NT2/D1 (cell line): ENCODE results near the gene PRKD2.

Experiments
- DNase-seq: peaks from one replicate; pipeline ENCODE4 v3.0.0-alpha.2; 2011; ENCODE audit warnings: low read depth, low spot score
- H3K27me3 ChIP-seq: 2 replicates; pipeline ENCODE4 v1.6.0; 2011; ENCODE audit warnings: mild to moderate bottlenecking; ENCODE audit not compliant: insufficient read length, insufficient read depth
- H3K36me3 ChIP-seq: 2 replicates; pipeline ENCODE4 v1.6.1; 2011; ENCODE audit warnings: mild to moderate bottlenecking, low read length, mixed read lengths; ENCODE audit not compliant: insufficient read depth, insufficient read length
- H3K4me1 ChIP-seq: 2 replicates; pipeline ENCODE4 v1.5.1; 2011; ENCODE audit not compliant: insufficient read depth, insufficient read length
- H3K4me3 ChIP-seq: 2 replicates; pipeline ENCODE4 v1.5.1; 2011; ENCODE audit warnings: low read depth; ENCODE audit not compliant: insufficient read length
- H3K9ac ChIP-seq: 2 replicates; pipeline ENCODE4 v1.6.0; 2011; ENCODE audit warnings: low read depth; ENCODE audit not compliant: insufficient read length
- H3K9me3 ChIP-seq: 2 replicates; pipeline ENCODE4 v1.5.1; 2011; ENCODE audit warnings: mild to moderate bottlenecking, low read length; ENCODE audit not compliant: insufficient read depth
- SUZ12 ChIP-seq: IDR thresholded peaks from 2 replicates; pipeline ENCODE4 v1.6.1; 2011; ENCODE audit not compliant: insufficient read length, insufficient read depth; ENCODE audit errors: extremely low read depth
- YY1 ChIP-seq: IDR thresholded peaks from 2 replicates; pipeline ENCODE4 v1.6.1; 2011; ENCODE audit not compliant: insufficient read length, insufficient read depth
- ZNF274 ChIP-seq: IDR thresholded peaks from 2 replicates; pipeline ENCODE4 v1.6.1; 2011; ENCODE audit warnings: mild to moderate bottlenecking, low read depth, low read length

Gene PRKD2

DNA sequence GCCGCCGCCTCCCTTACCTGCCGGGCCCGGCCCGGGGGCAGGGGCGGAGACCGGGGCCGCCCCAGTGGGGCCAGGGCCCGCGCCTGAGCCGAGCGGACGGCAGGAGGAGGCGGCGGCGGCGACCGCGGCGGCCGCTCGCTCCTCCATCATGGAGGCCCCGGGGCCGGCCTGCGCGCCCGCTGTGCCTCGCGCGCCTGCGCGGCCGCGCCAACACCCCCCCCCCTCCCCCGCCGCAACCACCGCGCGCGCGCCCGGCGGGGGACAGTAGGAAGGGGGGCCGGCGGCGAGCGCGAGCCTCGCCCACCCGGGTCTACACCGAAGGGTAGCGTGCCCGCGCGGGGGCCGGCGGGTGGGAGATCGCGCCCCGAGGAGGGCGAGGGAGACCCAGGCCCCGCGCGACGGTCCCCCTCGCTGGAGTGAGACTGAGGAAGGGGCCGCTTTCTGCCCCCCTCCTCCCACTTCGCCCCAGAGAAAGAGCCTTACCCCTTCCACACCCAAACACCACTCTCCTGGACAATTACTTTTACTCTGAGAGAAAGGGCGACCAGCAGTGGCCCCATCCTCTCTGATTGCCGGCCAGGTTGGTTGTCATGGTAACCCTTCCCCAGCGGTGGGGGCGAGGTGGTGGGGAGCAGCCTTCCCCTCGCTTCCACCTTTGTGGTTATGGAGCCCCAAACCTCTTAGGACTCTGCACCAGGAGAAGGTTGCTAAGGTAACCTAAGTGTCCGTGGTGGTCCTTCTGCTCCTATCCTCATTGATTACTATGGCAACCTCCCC is 29.6 kb upstream of the PRKD2 start, which contains the start of gene STRN4:
STRN4 (minus strand) TSS at position 170 of the 777 bp plus-strand sequence; CDS start at position 150, 20 bp downstream.
- H3K4me1 ChIP-seq = peaks cover 6% of the 10 kb centered on the region
- no peaks in the 10 kb centered on the region for H3K9me3 ChIP-seq
- no peak for DNase-seq
- peak within 1 kb of the TSS; percentile 81 for H3K4me3 ChIP-seq
- no peaks in the 10 kb centered on the region for H3K27me3 ChIP-seq
- H3K36me3 ChIP-seq = peaks cover 41% of the 10 kb centered on the region
- TF ChIP-seq YY1 (no peak), ZNF274 (no peak), SUZ12 (no peak)
- peak within 1 kb of the TSS; percentile 87 for H3K9ac ChIP-seq

DNA sequence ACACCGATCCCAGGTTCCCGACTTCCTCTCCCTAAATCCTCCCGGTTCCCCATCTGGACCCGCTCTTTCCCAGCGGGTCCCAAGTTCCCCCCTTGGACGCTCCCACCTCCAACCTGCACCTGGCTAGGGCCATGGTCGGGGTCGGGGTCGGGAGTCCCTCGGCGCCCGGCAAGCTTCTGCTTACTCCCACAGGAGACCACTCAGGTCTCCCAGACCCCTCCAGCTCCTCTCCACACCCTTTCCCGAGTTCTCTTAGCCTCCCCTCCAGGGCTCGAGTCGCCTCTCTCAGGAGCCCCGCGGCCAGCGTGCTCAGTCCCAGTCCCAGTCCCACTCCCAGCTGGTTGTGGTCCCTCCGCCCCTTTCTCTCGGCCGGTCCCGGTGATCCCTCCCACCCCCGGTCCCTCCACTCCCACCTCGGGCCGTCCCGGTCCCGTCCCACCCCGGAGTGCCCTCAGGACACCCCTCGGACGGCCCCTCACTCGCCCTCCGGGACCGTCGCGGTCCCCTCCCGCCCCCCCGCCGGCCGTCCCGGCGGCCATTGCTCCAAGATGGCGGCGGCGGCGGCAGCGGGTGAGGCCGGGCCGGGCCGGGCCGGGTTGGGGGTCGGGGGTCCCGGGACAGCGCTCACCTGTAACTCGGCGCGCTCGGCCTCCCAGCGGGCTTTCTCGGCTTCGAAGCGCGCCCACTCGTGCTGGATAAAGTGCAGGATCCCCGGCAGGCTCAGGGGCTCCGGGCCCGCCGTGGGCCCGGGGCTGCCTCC is 28.8 kb upstream of the PRKD2 start, which contains the start of gene FKRP:
FKRP (plus strand) TSS at position 537 of the 760 bp plus-strand sequence. CDS start 9,394 bp downstream, outside the sequence.
- peaks cover 11% of the 10 kb centered on the region for H3K4me1 ChIP-seq
- H3K9ac ChIP-seq = peak within 1 kb of the TSS; percentile 87
- H3K4me3 ChIP-seq = peak within 1 kb of the TSS; percentile 81
- DNase-seq = no peak
- H3K27me3 ChIP-seq = no peaks in the 10 kb centered on the region
- H3K36me3 ChIP-seq = peaks cover 46% of the 10 kb centered on the region
- no peak for TF ChIP-seq ZNF274
- peak; percentile 13 for TF ChIP-seq YY1
- H3K9me3 ChIP-seq = no peaks in the 10 kb centered on the region

DNA sequence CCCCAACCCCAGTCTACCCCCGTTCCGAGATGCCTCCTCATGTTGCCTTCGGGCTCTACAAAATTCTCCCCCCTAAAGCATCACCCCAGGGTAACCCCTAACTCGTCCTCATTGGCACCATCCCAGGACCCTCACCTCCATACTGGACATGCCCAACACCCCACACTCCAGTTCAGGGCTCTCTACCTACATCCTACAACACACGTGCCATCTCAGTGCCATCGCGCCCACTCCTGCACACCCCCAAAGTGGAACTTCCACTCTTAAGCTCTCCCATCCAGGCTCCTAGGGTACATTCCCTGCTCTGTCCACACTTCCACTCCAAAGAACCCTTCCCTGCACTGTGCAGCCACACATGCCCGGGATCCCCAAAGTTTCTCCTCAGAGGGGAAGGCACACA is 28.1 kb upstream of the PRKD2 start:
- Histone ChIP-seq H3K4me1 (peaks cover 11% of the 10 kb centered on the region), H3K9ac (peak overlapping the region; percentile 87), H3K27me3 (no peaks in the 10 kb centered on the region), H3K4me3 (peak overlapping the region; percentile 81), H3K9me3 (no peaks in the 10 kb centered on the region), H3K36me3 (peaks cover 45% of the 10 kb centered on the region)
- DNase-seq = no peak
- TF ChIP-seq YY1 = no peak
- TF ChIP-seq ZNF274 = no peak
- no peak for TF ChIP-seq SUZ12

DNA sequence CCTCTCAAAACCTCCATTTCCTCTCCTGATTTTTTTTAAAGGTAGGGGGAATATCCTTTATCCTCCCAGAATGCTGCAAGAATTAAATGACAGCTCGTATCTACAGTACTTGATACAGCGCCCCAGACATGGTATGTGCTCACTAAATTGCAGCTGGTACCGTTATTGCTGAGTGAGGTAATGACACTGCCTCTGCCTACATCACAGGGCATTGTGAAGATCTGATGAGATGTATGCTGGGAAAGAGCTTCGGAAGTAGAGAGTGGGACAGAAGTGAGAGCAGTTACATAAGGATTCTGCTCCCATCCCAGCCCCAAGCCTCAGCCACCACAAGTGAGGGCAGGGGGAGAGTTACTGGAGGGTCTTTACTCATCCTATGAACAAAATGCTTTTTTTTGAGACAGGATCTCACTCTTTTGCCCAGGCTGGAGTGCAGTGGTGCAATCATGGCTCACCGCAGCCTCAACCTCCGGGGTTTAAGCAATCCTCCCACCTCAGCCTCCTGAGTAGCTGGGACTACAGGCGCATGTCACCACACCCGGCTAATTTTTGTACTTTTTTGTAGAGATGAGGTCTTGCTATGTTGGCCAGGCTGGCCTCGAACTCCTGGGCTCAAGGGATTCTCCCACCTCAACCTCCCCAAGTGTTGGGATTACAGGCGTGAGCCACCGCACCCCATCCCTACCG is 27.2 kb upstream of the PRKD2 start:
- no peaks in the 10 kb centered on the region for H3K27me3 ChIP-seq
- H3K9ac ChIP-seq = no peak overlapping the region
- H3K36me3 ChIP-seq = peaks cover 48% of the 10 kb centered on the region
- H3K4me1 ChIP-seq = peaks cover 14% of the 10 kb centered on the region
- peak overlapping the region; percentile 9 for H3K4me3 ChIP-seq
- DNase-seq = no peak
- no peaks in the 10 kb centered on the region for H3K9me3 ChIP-seq
- TF ChIP-seq ZNF274 (no peak), YY1 (no peak), SUZ12 (no peak)

DNA sequence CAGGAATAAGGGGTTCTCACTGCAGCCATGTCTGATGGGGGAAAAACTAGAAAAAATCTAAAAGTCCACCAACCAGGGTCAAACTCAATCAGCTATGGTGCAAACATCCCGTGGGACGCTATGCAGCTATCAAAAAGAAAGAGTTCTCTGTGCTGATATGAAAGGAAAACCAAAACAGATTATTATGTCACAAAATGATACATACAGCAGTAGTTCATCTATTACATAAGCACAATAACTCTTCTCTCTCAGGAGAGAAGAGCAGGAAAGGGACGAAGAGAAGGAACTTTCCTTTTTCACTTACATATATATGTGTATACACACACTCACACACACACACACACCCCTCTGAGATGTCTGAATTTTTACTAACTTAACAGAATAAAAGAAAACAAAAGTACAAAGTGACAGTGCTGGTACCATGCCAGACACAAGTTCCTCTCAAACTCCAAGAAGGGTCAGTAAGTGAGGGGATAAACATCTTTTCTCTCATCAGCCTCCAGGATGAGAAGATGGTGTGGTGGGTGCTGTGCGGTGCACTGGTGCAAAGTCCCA is 26.1 kb upstream of the PRKD2 start:
- H3K36me3 ChIP-seq = peaks cover 50% of the 10 kb centered on the region
- H3K4me1 ChIP-seq = peaks cover 18% of the 10 kb centered on the region
- no peaks in the 10 kb centered on the region for H3K27me3 ChIP-seq
- H3K9ac ChIP-seq = no peak overlapping the region
- no peak overlapping the region for H3K4me3 ChIP-seq
- H3K9me3 ChIP-seq = no peaks in the 10 kb centered on the region
- DNase-seq = no peak
- TF ChIP-seq YY1 = no peak
- TF ChIP-seq ZNF274 = no peak
- TF ChIP-seq SUZ12 = no peak

DNA sequence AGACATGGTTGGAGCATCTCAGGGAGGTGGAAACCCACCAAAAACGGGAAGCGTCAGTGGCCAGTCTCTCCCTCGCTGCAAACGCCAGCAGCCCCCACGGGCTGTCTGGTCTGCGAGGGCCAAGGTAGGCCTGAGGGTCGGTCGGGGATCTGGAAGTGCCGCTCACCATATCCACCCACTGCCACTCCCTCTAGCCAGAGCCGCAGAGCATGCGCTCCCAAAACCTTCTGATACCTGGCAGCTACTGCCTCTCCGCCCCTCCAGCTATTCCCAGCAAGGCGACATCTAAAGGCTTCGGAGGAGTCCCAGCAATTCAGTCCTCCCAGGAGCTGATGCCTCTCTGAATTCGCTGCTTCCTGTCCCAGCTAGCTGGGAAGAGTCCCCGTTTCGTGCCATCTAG is 24.5 kb upstream of the PRKD2 start:
- DNase-seq = no peak
- TF ChIP-seq SUZ12 (no peak), ZNF274 (no peak), YY1 (no peak)
- Histone ChIP-seq H3K4me1 (peaks cover 16% of the 10 kb centered on the region), H3K4me3 (no peak overlapping the region), H3K27me3 (no peaks in the 10 kb centered on the region), H3K9me3 (no peaks in the 10 kb centered on the region), H3K9ac (no peak overlapping the region), H3K36me3 (peaks cover 66% of the 10 kb centered on the region)
